Measurements from ENCODE around the gene MESP1. TPM values are rescaled to one million over a fixed set of nuclear protein-coding genes. Genes with fewer than 3 reads are reported as not detected.

Gene MESP1
- total RNA-seq, 2 experiments from 2014 or later: 4.4 to 6.6 TPM

GRCh38 chr15:89749951-89750559 lies 994 bp downstream of the MESP1 start:
- no peak overlapping the region for H3K27ac Mint-ChIP-seq
- CTCF ChIA-PET: interaction anchor here (0.8 to 3.7 kb wide), 5 partner anchors 10 to 125 kb away, joined by 3 to 25 read pairs (median 5); no protein-coding TSS in a partner anchor
- peak; percentile 23 for DNase-seq

GRCh38 chr15:89749526-89749925 lies 1.5 kb downstream of the MESP1 start:
- peak overlapping the region; percentile 77 for H3K4me3 Mint-ChIP-seq
- H3K9me3 Mint-ChIP-seq: no peaks in the 10 kb centered on the region
- H3K36me3 Mint-ChIP-seq (ENCODE audit: low read depth): no peaks in the 10 kb centered on the region

More at GRCh38 chr15:89749951-89750559, 994 bp downstream of the MESP1 start:
- peaks cover 5% of the 10 kb centered on the region for H3K4me1 Mint-ChIP-seq (ENCODE audit: low read depth)
- no peaks in the 10 kb centered on the region for H3K36me3 Mint-ChIP-seq (ENCODE audit: low read depth)
- H3K9me3 Mint-ChIP-seq: no peaks in the 10 kb centered on the region
- H3K27me3 Mint-ChIP-seq (ENCODE audit: low read depth): peaks cover 16% of the 10 kb centered on the region
- H3K4me3 Mint-ChIP-seq: peak overlapping the region; percentile 77
- intact Hi-C loops (cut with micrococcal nuclease): loop anchor here (5.0 kb wide), 1 partner anchor 142 kb away; the partner anchor contains the start of gene AP3S2

GRCh38 chr15:89749054-89749453 lies 2.0 kb downstream of the MESP1 start:
- no peak overlapping the region for H3K27ac Mint-ChIP-seq
- intact Hi-C loops (cut with micrococcal nuclease): no loop called here
- H3K27me3 Mint-ChIP-seq (ENCODE audit: low read depth): peaks cover 16% of the 10 kb centered on the region
- no peaks in the 10 kb centered on the region for H3K9me3 Mint-ChIP-seq
- CTCF ChIA-PET: interaction anchor here (0.6 to 1.8 kb wide), 4 partner anchors 9 to 126 kb away, joined by 3 to 7 read pairs (median 4); no protein-coding TSS in a partner anchor
- DNase-seq: no peak
- no peak overlapping the region for H3K4me3 Mint-ChIP-seq
- H3K4me1 Mint-ChIP-seq (ENCODE audit: low read depth): peaks cover 5% of the 10 kb centered on the region
- H3K36me3 Mint-ChIP-seq (ENCODE audit: low read depth): no peaks in the 10 kb centered on the region

More at GRCh38 chr15:89749526-89749925, 1.5 kb downstream of the MESP1 start:
- H3K27ac Mint-ChIP-seq: peak overlapping the region; percentile 41
- CTCF ChIA-PET: interaction anchor here (0.6 to 1.8 kb wide), 4 partner anchors 9 to 126 kb away, joined by 3 to 7 read pairs (median 4); no protein-coding TSS in a partner anchor
- no peak for DNase-seq
- H3K27me3 Mint-ChIP-seq (ENCODE audit: low read depth): peaks cover 16% of the 10 kb centered on the region
- peaks cover 5% of the 10 kb centered on the region for H3K4me1 Mint-ChIP-seq (ENCODE audit: low read depth)
- intact Hi-C loops (cut with micrococcal nuclease): no loop called here

GRCh38 chr15:89747708-89748682 lies 3.1 kb downstream of the MESP1 start:
- intact Hi-C loops (cut with micrococcal nuclease): no loop called here
- Mint-ChIP-seq H3K36me3 (ENCODE audit: low read depth) (no peaks in the 10 kb centered on the region), H3K27ac (no peak overlapping the region), H3K4me1 (ENCODE audit: low read depth) (peaks cover 5% of the 10 kb centered on the region), H3K27me3 (ENCODE audit: low read depth) (peaks cover 16% of the 10 kb centered on the region), H3K9me3 (no peaks in the 10 kb centered on the region), H3K4me3 (no peak overlapping the region)
- CTCF ChIA-PET: interaction anchor here (0.9 to 1.8 kb wide), 3 partner anchors 8 to 14 kb away, joined by 4 to 7 read pairs (median 5); no protein-coding TSS in a partner anchor
- DNase-seq: no peak

- Mint-ChIP-seq H3K27ac (no peak overlapping the region), H3K27me3 (ENCODE audit: low read depth) (peaks cover 6% of the 10 kb centered on the region), H3K9me3 (no peaks in the 10 kb centered on the region), H3K4me3 (no peak overlapping the region), H3K36me3 (ENCODE audit: low read depth) (no peaks in the 10 kb centered on the region), H3K4me1 (ENCODE audit: low read depth) (peaks cover 5% of the 10 kb centered on the region)
- intact Hi-C loops (cut with micrococcal nuclease): no loop called here
- DNase-seq: no peak
- CTCF ChIA-PET: no interaction called here
These were observed 4.7 kb downstream of the MESP1 start for GRCh38 chr15:89746386-89746780.

GRCh38 chr15:89745768-89746167 lies 5.3 kb downstream of the MESP1 start:
- CTCF ChIA-PET: no interaction called here
- no peak overlapping the region for H3K27ac Mint-ChIP-seq
- intact Hi-C loops (cut with micrococcal nuclease): no loop called here
- no peaks in the 10 kb centered on the region for H3K36me3 Mint-ChIP-seq (ENCODE audit: low read depth)
- H3K9me3 Mint-ChIP-seq: no peaks in the 10 kb centered on the region
- no peak for DNase-seq
- H3K4me1 Mint-ChIP-seq (ENCODE audit: low read depth): peaks cover 5% of the 10 kb centered on the region
- no peak overlapping the region for H3K4me3 Mint-ChIP-seq
- peaks cover 6% of the 10 kb centered on the region for H3K27me3 Mint-ChIP-seq (ENCODE audit: low read depth)

- H3K4me1 Mint-ChIP-seq (ENCODE audit: low read depth): peaks cover 6% of the 10 kb centered on the region
- H3K9me3 Mint-ChIP-seq: no peaks in the 10 kb centered on the region
- H3K36me3 Mint-ChIP-seq (ENCODE audit: low read depth): no peaks in the 10 kb centered on the region
- H3K27ac Mint-ChIP-seq: no peak overlapping the region
- intact Hi-C loops (cut with micrococcal nuclease): no loop called here
- H3K4me3 Mint-ChIP-seq: no peak overlapping the region
- no peak for DNase-seq
- peaks cover 6% of the 10 kb centered on the region for H3K27me3 Mint-ChIP-seq (ENCODE audit: low read depth)
- CTCF ChIA-PET: no interaction called here
These were observed 5.9 kb downstream of the MESP1 start for GRCh38 chr15:89745131-89745530.

- CTCF ChIA-PET: interaction anchor here (4.7 kb wide), 1 partner anchor 132 kb away, joined by 52 read pairs; no protein-coding TSS in a partner anchor
- Mint-ChIP-seq H3K36me3 (ENCODE audit: low read depth) (no peaks in the 10 kb centered on the region), H3K4me1 (ENCODE audit: low read depth) (peaks cover 1% of the 10 kb centered on the region)
These were observed 7.5 kb downstream of the MESP1 start for GRCh38 chr15:89743594-89743993.

GRCh38 chr15:89743011-89743410 lies 8.0 kb downstream of the MESP1 start:
- H3K4me1 Mint-ChIP-seq (ENCODE audit: low read depth): peaks cover 1% of the 10 kb centered on the region
- intact Hi-C loops (cut with micrococcal nuclease): loop anchor here (5.0 kb wide), 2 partner anchors 329 to 344 kb away; no protein-coding TSS in a partner anchor
- H3K9me3 Mint-ChIP-seq: no peaks in the 10 kb centered on the region
- no peak overlapping the region for H3K27ac Mint-ChIP-seq
- no peak overlapping the region for H3K4me3 Mint-ChIP-seq
- no peaks in the 10 kb centered on the region for H3K27me3 Mint-ChIP-seq (ENCODE audit: low read depth)
- CTCF ChIA-PET: interaction anchor here (4.7 kb wide), 1 partner anchor 133 kb away, joined by 52 read pairs; no protein-coding TSS in a partner anchor
- no peak for DNase-seq
- H3K36me3 Mint-ChIP-seq (ENCODE audit: low read depth): no peaks in the 10 kb centered on the region

More at GRCh38 chr15:89743594-89743993, 7.5 kb downstream of the MESP1 start:
- no peaks in the 10 kb centered on the region for H3K27me3 Mint-ChIP-seq (ENCODE audit: low read depth)
- H3K27ac Mint-ChIP-seq: no peak overlapping the region
- intact Hi-C loops (cut with micrococcal nuclease): loop anchor here (5.0 kb wide), 2 partner anchors 329 to 344 kb away; no protein-coding TSS in a partner anchor
- no peaks in the 10 kb centered on the region for H3K9me3 Mint-ChIP-seq
- H3K4me3 Mint-ChIP-seq: no peak overlapping the region
- DNase-seq: no peak

GRCh38 chr15:89740137-89740536 lies 10.9 kb downstream of the MESP1 start:
- Mint-ChIP-seq H3K36me3 (ENCODE audit: low read depth) (no peaks in the 10 kb centered on the region), H3K27me3 (ENCODE audit: low read depth) (peaks cover 11% of the 10 kb centered on the region), H3K9me3 (no peaks in the 10 kb centered on the region), H3K4me1 (ENCODE audit: low read depth) (peaks cover 1% of the 10 kb centered on the region), H3K27ac (no peak overlapping the region), H3K4me3 (no peak overlapping the region)
- intact Hi-C loops (cut with micrococcal nuclease): loop anchor here (1.0 to 5.0 kb wide), 3 partner anchors 135 to 347 kb away; no protein-coding TSS in a partner anchor
- peak; percentile 71 for DNase-seq
- CTCF ChIA-PET: interaction anchor here (0.6 to 4.7 kb wide), 27 partner anchors 9 to 1502 kb away, joined by 3 to 52 read pairs (median 4); partner anchors contain the start of gene TICRR

- Mint-ChIP-seq H3K27ac (no peak overlapping the region), H3K36me3 (ENCODE audit: low read depth) (no peaks in the 10 kb centered on the region), H3K9me3 (no peaks in the 10 kb centered on the region), H3K4me1 (ENCODE audit: low read depth) (peaks cover 1% of the 10 kb centered on the region), H3K4me3 (no peak overlapping the region), H3K27me3 (ENCODE audit: low read depth) (peaks cover 17% of the 10 kb centered on the region)
- no peak for DNase-seq
- intact Hi-C loops (cut with micrococcal nuclease): no loop called here
- CTCF ChIA-PET: interaction anchor here (0.8 kb wide), 1 partner anchor 25 kb away, joined by 3 read pairs; no protein-coding TSS in a partner anchor
These were observed 15.3 kb downstream of the MESP1 start for GRCh38 chr15:89735773-89736172.
